ENCODE data around the gene ID3.

GRCh38 chr1:23571465-23571864 lies 12.2 kb upstream of the ID3 start:
- TF ChIP-seq ZNF398 (tag by site-specific recombination; IDR thresholded peaks at IDR 0.05) (no peak), KLF10 (tag by site-specific recombination; IDR thresholded peaks at IDR 0.05) (no peak), ZNF239 (tag by site-specific recombination; IDR thresholded peaks at IDR 0.05) (no peak), REPIN1 (tag by site-specific recombination; IDR thresholded peaks at IDR 0.05; ENCODE audit: low read depth) (no peak), ZNF292 (tag by site-specific recombination; IDR thresholded peaks at IDR 0.05; ENCODE audit: borderline replicate concordance, low read depth) (no peak), ZNF843 (tag by site-specific recombination; IDR thresholded peaks at IDR 0.05) (no peak), TRIM28 (IDR thresholded peaks at IDR 0.05; ENCODE audit: borderline replicate concordance, low read length) (no peak), ZEB2 (tag by site-specific recombination; IDR thresholded peaks at IDR 0.05) (no peak), ZNF521 (tag by site-specific recombination; IDR thresholded peaks at IDR 0.05) (no peak), ZNF121 (tag by site-specific recombination; IDR thresholded peaks at IDR 0.05) (no peak), ZNF214 (tag by site-specific recombination; IDR thresholded peaks at IDR 0.05; ENCODE audit: borderline replicate concordance) (no peak), ZNF600 (tag by site-specific recombination; IDR thresholded peaks at IDR 0.05) (no peak), PRDM6 (tag by site-specific recombination; IDR thresholded peaks at IDR 0.05) (no peak)
- TF ChIP-seq, protein P1, sequence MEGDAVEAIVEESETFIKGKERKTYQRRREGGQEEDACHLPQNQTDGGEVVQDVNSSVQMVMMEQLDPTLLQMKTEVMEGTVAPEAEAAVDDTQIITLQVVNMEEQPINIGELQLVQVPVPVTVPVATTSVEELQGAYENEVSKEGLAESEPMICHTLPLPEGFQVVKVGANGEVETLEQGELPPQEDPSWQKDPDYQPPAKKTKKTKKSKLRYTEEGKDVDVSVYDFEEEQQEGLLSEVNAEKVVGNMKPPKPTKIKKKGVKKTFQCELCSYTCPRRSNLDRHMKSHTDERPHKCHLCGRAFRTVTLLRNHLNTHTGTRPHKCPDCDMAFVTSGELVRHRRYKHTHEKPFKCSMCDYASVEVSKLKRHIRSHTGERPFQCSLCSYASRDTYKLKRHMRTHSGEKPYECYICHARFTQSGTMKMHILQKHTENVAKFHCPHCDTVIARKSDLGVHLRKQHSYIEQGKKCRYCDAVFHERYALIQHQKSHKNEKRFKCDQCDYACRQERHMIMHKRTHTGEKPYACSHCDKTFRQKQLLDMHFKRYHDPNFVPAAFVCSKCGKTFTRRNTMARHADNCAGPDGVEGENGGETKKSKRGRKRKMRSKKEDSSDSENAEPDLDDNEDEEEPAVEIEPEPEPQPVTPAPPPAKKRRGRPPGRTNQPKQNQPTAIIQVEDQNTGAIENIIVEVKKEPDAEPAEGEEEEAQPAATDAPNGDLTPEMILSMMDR (tag by site-specific recombination; IDR thresholded peaks at IDR 0.05) = no peak

All from HEK293 (cell line).